ENCODE results near the gene ZNF768. TPM values are rescaled to one million over a fixed set of nuclear protein-coding genes. Genes with fewer than 3 reads are reported as not detected.

Gene ZNF768
- total RNA-seq, 1 experiment from 2014 or later = 48.8 TPM

GRCh38 chr16:30488764-30489605 is 37.4 kb downstream of the ZNF768 start (continued):
- TF ChIP-seq POLR2AphosphoS5 (IDR thresholded peaks at IDR 0.05; ENCODE audit: low read depth, low read length) (no peak), CEBPB (IDR thresholded peaks at IDR 0.05; ENCODE audit: low read depth) (no peak), ELF1 (IDR thresholded peaks at IDR 0.05; ENCODE audit: borderline replicate concordance, low read depth) (no peak)

GRCh38 chr16:30485818-30486436 is 40.4 kb downstream of the ZNF768 start:
- Histone ChIP-seq H3K4me3 (replicated peaks in 1 of 2; ENCODE audit: low read depth in 1 of 2, low read length in 2 of 2) (no peak overlapping the region), H3K9ac (ENCODE audit: low read length) (no peak overlapping the region), H3K27ac (ENCODE audit: low read depth, low read length) (no peak overlapping the region), H3K27me3 (ENCODE audit: insufficient read depth, low read length) (no peaks in the 10 kb centered on the region), H3K9me2 (ENCODE audit: insufficient read depth) (no peaks in the 10 kb centered on the region), H4K20me1 (ENCODE audit: insufficient read depth) (no peaks in the 10 kb centered on the region), H3K79me2 (ENCODE audit: insufficient read depth, low read length) (no peaks in the 10 kb centered on the region), H3K36me3 (ENCODE audit: control insufficient read depth in 1 of 2, insufficient read depth in 2 of 2, low read length in 2 of 2) (no peaks in the 10 kb centered on the region), H3K9me3 (ENCODE audit: control insufficient read depth in 1 of 2, insufficient read depth in 1 of 2, low read depth in 1 of 2, low read length in 2 of 2) (no peaks in the 10 kb centered on the region), H3K4me1 (ENCODE audit: control insufficient read depth in 1 of 2, insufficient read depth in 2 of 2, low read length in 2 of 2) (peaks cover 0 to 6% of the 10 kb centered on the region in 2 experiments; a peak in 2 of 4 replicates), H3K4me2 (ENCODE audit: low read length) (no peak overlapping the region), H2AFZ (ENCODE audit: low read depth, low read length, poor library complexity, severe bottlenecking) (no peak overlapping the region)
- POLR2A ChIA-PET = no interaction called here
- CTCF ChIA-PET = interaction anchor here (1.7 kb wide), 1 partner anchor 56 kb away, joined by 4 read pairs; the partner anchor contains the start of gene DCTPP1
- intact Hi-C loops (cut with micrococcal nuclease) = no loop called here
- no TSS peak for BruUV-seq (replicated peaks)
- ATAC-seq (no peak), DNase-seq (ENCODE audit: low read depth, low spot score) (no peak)
- RAD21 ChIA-PET (ENCODE audit: low non-redundant PET in 1 of 2, low total read pairs in 2 of 2, uncharacterized antibody in 2 of 2, unreplicated experiment in 2 of 2) = no interaction called here
- no peak for TF ChIP-seq CTCF (IDR thresholded peaks at IDR 0.05 in 2 of 3, conservative IDR thresholded peaks at IDR 0.05 in 1 of 3; ENCODE audit: borderline replicate concordance in 1 of 3, insufficient read depth in 1 of 3, low read depth in 2 of 3, low read length in 2 of 3)
- no peak for TF ChIP-seq CEBPB (IDR thresholded peaks at IDR 0.05; ENCODE audit: low read depth)
- no peak for TF ChIP-seq REST (IDR thresholded peaks at IDR 0.05; ENCODE audit: low read depth)
- no peak for TF ChIP-seq JUND (IDR thresholded peaks at IDR 0.05)
- TF ChIP-seq YY1 (IDR thresholded peaks at IDR 0.05; ENCODE audit: extremely low read depth, insufficient replicate concordance, low read depth, low read length) = no peak
- TF ChIP-seq MAX (IDR thresholded peaks at IDR 0.05) = no peak
- no peak for TF ChIP-seq ZNF274 (IDR thresholded peaks at IDR 0.05; ENCODE audit: low read depth, low read length)
- no peak for TF ChIP-seq SIN3A (IDR thresholded peaks at IDR 0.05; ENCODE audit: low read depth)
- no peak for TF ChIP-seq RAD21 (IDR thresholded peaks at IDR 0.05; ENCODE audit: low read depth)
- no peak for TF ChIP-seq ZBTB33 (IDR thresholded peaks at IDR 0.05; ENCODE audit: extremely low read depth, insufficient replicate concordance, low read length)
- TF ChIP-seq EZH2phosphoT487 (IDR thresholded peaks at IDR 0.05; ENCODE audit: borderline replicate concordance) = no peak
- no peak for TF ChIP-seq POLR2AphosphoS5 (IDR thresholded peaks at IDR 0.05; ENCODE audit: low read depth, low read length)
